GM12878 (cell line): ENCODE results near the gene KLF7. TPM values are rescaled to one million over a fixed set of nuclear protein-coding genes. Genes with fewer than 3 reads are reported as not detected.

ENCODE experiments used
- ATAC-seq: fragments of 200-7000 bp; cut with Tn5 transposase; 3 replicates; pipeline ENCODE4 v1.9.1; 2020; ENCODE audit warnings: mild to moderate bottlenecking, moderate library complexity
- BruUV-seq: library from RNA; stranded (reverse); fragments of 400-500 nt; replicated peaks from 2 replicates; lab custom pipeline; 2021; lab: Mats Ljungman, UMichigan
- CTCF ChIA-PET: fragments of 300-600 bp; sonication (Branson Sonifier 250); formaldehyde crosslinking; extraction: SDS; loops from one replicate; lab custom pipeline; 2021; ENCODE audit warnings: inconsistent platforms; lab: Yijun Ruan, JAX
- POLR2A ChIA-PET: fragments of 350-600 bp; formaldehyde crosslinking; extraction: SDS; loops from one replicate; lab custom pipeline; 2021; ENCODE audit warnings: inconsistent platforms; lab: Charles Lee
- RAD21 ChIA-PET: fragments of 300-600 bp; sonication (Branson Sonifier 250); formaldehyde crosslinking; loops from one replicate; lab custom pipeline; 2023; ENCODE audit warnings: antibody characterized with exemption; ENCODE audit not compliant: unreplicated experiment; lab: Charles Lee
- SMC1A ChIA-PET: fragments of 300-600 bp; sonication (Branson Sonifier 250); formaldehyde crosslinking; loops from one replicate; lab custom pipeline; 2023; ENCODE audit not compliant: unreplicated experiment, uncharacterized antibody; lab: Charles Lee
- DNase-seq: peaks from one replicate; pipeline ENCODE4 v3.0.0-alpha.2; 2011; ENCODE audit warnings: low read depth, low spot score
- FAIRE-seq: peaks from 3 replicates; lab custom pipeline; 2011; peaks lifted over from hg19 to GRCh38; lab: Jason Lieb, UNC
- H2AFZ ChIP-seq: 2 replicates; pipeline ENCODE4 v1.6.0; 2011; ENCODE audit warnings: low read depth, low read length, control low read depth; ENCODE audit not compliant: control insufficient read depth
- H3K27ac ChIP-seq: 2 replicates; pipeline ENCODE4 v1.5.1; 2011; ENCODE audit warnings: control low read depth; ENCODE audit not compliant: control insufficient read depth, insufficient read depth
- H3K27me3 ChIP-seq, 2 experiments: replicated peaks in 1 of 2; 2 replicates each; pipeline versions ENCODE4 v1.6.0 to v1.6.1; 2011; ENCODE audit warnings: low read length in 1 of 2; ENCODE audit not compliant: control insufficient read depth in 2 of 2, insufficient read depth in 2 of 2
- H3K36me3 ChIP-seq, 2 experiments: 2 replicates each; pipeline ENCODE4 v1.5.1; 2011; ENCODE audit warnings: low read length in 1 of 2; ENCODE audit not compliant: control insufficient read depth in 2 of 2, insufficient read depth in 2 of 2
- H3K4me1 ChIP-seq: 2 replicates; pipeline ENCODE4 v1.6.1; 2011; ENCODE audit warnings: mild to moderate bottlenecking, low read length, moderate library complexity, mixed read lengths; ENCODE audit not compliant: control insufficient read depth, insufficient read depth
- H3K4me2 ChIP-seq: 2 replicates; pipeline ENCODE4 v1.6.0; 2011; ENCODE audit warnings: control low read depth; ENCODE audit not compliant: control insufficient read depth, insufficient read depth
- H3K4me3 ChIP-seq: fragments of 200-600 bp; sonication (generic); 2 replicates; pipeline ENCODE4 v1.5.1; 2016
- H3K79me2 ChIP-seq: 2 replicates; pipeline ENCODE4 v1.6.0; 2011; ENCODE audit warnings: low read length; ENCODE audit not compliant: control insufficient read depth, insufficient read depth
- H3K9ac ChIP-seq: 2 replicates; pipeline ENCODE4 v1.8.0; 2011; ENCODE audit warnings: low read length, control low read depth, mixed read lengths; ENCODE audit not compliant: control insufficient read depth, insufficient read depth
- H3K9me3 ChIP-seq: replicated peaks from 3 replicates; pipeline ENCODE4 v1.5.1; 2011; ENCODE audit warnings: mild to moderate bottlenecking, low read length; ENCODE audit not compliant: control insufficient read depth, insufficient read depth
- H4K20me1 ChIP-seq: 2 replicates; pipeline ENCODE4 v1.6.0; 2011; ENCODE audit not compliant: control insufficient read depth, insufficient read depth
- EGR1 ChIP-seq, 2 experiments: IDR thresholded peaks; 1 replicate in 1 of 2; 2 replicates in 1 of 2; pipeline ENCODE4 v1.6.1; 2011 to 2012; ENCODE audit warnings: low read depth in 2 of 2, low read length in 2 of 2, borderline replicate concordance in 1 of 2, mild to moderate bottlenecking in 1 of 2, moderate library complexity in 1 of 2
- FOS ChIP-seq: IDR thresholded peaks from 3 replicates; pipeline ENCODE4 v1.6.1; 2011; ENCODE audit warnings: borderline replicate concordance; ENCODE audit not compliant: insufficient read length; ENCODE audit errors: extremely low read depth
- PAX8 ChIP-seq: fragments of 450-650 bp; IDR thresholded peaks from 2 replicates; pipeline ENCODE4 v1.6.1; 2017; ENCODE audit warnings: mild to moderate bottlenecking, moderate library complexity
- WGBS: methylation state at CpG from one replicate; pipeline ENCODE4 v1.1.6; 2016; ENCODE audit warnings: low lambda C conversion rate; ENCODE audit not compliant: insufficient replicate concordance, insufficient coverage; ENCODE audit errors: missing lambda C conversion rate; 5-methylcytosine and 5-hydroxymethylcytosine counted together
- in situ Hi-C: fragments of 300-500 bp; cut with MboI; formaldehyde crosslinking; loops from 9 replicates; pipeline ENCODE4 v1.14.3; 2018; ENCODE audit warnings: mixed read lengths
- intact Hi-C: fragments of 100-400 bp; cut with micrococcal nuclease; formaldehyde crosslinking; loops from one replicate; pipeline ENCODE4 v1.14.2; 2022; ENCODE audit not compliant: unreplicated experiment
- polyA plus RNA-seq, 11 experiments: library from polyadenylated mRNA; depleted of rRNA in 4 of 11; unstranded in 6 of 11; stranded (reverse) in 5 of 11; fragments of >200 nt; fragmentation: Nextera tagmentation in 4 of 11; fragmentation: Illumina TruSeq in 1 of 11; extraction: Ambion mirVana in 4 of 11; extraction: Trizol in 1 of 11; gene quantifications; 1 replicate in 1 of 11; 2 replicates in 10 of 11; pipeline versions ENCODE4 v1.2.1 to v1.2.3, GENCODE V29; 2011 to 2016; ENCODE audit warnings: inconsistent platforms in 2 of 11, missing spikeins in 2 of 11, low read depth in 1 of 11
- total RNA-seq, 4 experiments: library from RNA; depleted of rRNA in 3 of 4; stranded (reverse); fragments of >200 nt in 3 of 4; fragmentation: Illumina TruSeq in 1 of 4; extraction: Trizol in 1 of 4; gene quantifications; 2 replicates each; pipeline versions ENCODE4 v1.2.1 to v1.2.3, GENCODE V29; 2013 to 2021
- TF ChIP-seq, protein P1 (sequence below): IDR thresholded peaks from 2 replicates; pipeline ENCODE4 v1.6.1; 2012; ENCODE audit warnings: improper control_type of control experiment, low read depth, low read length; ENCODE audit not compliant: insufficient replicate concordance

Gene KLF7
- total and polyA plus RNA-seq, 10 of the 15 experiments (the other 5 are each of a cell fraction or from before 2014, with no cell fraction given), result 2.4 to 24.8 (median 8.5) TPM

DNA sequence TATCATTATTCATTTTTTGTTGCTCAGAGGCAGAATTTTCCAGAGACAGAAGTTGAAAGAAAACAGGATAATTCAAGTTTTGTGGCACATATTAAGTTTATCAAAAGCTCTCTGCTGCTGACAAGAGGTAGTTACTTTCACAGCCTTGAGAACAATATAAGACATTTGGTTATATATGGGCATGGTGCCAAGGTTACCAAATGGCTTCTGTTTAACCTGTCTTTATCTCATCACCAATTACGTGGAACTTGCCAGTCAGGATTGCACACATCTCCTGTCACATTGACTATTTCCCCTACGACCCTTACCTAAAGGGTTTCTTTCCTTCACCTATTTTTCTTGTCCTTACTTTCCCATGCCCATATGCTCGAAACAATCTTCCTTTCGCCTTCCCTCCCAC lies 35.9 kb downstream of the KLF7 start (continued):
- TF ChIP-seq, protein P1, sequence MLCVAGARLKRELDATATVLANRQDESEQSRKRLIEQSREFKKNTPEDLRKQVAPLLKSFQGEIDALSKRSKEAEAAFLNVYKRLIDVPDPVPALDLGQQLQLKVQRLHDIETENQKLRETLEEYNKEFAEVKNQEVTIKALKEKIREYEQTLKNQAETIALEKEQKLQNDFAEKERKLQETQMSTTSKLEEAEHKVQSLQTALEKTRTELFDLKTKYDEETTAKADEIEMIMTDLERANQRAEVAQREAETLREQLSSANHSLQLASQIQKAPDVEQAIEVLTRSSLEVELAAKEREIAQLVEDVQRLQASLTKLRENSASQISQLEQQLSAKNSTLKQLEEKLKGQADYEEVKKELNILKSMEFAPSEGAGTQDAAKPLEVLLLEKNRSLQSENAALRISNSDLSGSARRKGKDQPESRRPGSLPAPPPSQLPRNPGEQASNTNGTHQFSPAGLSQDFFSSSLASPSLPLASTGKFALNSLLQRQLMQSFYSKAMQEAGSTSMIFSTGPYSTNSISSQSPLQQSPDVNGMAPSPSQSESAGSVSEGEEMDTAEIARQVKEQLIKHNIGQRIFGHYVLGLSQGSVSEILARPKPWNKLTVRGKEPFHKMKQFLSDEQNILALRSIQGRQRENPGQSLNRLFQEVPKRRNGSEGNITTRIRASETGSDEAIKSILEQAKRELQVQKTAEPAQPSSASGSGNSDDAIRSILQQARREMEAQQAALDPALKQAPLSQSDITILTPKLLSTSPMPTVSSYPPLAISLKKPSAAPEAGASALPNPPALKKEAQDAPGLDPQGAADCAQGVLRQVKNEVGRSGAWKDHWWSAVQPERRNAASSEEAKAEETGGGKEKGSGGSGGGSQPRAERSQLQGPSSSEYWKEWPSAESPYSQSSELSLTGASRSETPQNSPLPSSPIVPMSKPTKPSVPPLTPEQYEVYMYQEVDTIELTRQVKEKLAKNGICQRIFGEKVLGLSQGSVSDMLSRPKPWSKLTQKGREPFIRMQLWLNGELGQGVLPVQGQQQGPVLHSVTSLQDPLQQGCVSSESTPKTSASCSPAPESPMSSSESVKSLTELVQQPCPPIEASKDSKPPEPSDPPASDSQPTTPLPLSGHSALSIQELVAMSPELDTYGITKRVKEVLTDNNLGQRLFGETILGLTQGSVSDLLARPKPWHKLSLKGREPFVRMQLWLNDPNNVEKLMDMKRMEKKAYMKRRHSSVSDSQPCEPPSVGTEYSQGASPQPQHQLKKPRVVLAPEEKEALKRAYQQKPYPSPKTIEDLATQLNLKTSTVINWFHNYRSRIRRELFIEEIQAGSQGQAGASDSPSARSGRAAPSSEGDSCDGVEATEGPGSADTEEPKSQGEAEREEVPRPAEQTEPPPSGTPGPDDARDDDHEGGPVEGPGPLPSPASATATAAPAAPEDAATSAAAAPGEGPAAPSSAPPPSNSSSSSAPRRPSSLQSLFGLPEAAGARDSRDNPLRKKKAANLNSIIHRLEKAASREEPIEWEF, result no peak

DNA sequence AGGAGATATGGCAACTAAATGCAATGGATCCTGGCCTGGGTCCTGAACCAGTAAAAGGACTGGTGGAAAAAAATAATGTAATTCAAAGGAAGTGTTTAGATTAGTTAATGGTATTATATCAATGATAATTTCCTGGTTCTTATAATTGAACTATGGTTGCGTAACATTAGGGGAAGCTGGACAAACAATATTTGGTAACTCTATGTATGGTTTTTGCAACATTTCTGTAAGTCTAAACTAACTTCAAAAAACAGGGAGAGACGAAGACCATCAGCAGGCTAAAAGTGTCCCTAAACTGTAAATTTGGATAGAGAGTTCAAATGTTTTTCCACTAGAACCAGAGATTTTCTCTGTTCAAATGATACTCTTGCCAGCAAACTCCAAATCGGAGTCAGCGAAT lies 36.9 kb downstream of the KLF7 start:
- ChIA-PET POLR2A (interaction anchor here (1.0 to 1.3 kb wide), 2 partner anchors 15 to 34 kb away, joined by 3 read pairs; no protein-coding TSS in a partner anchor), RAD21 (no interaction called here), SMC1A (interaction anchor here (3.9 to 8.3 kb wide), 2 partner anchors 9 to 14 kb away, joined by 12 to 51 read pairs; no protein-coding TSS in a partner anchor), CTCF (no interaction called here)
- in situ Hi-C loops, result no loop called here
- Histone ChIP-seq H3K4me3 (no peak overlapping the region), H3K79me2 (peaks cover 11% of the 10 kb centered on the region), H3K4me2 (no peak overlapping the region), H3K36me3 (no peaks in the 10 kb centered on the region), H4K20me1 (no peaks in the 10 kb centered on the region), H3K4me1 (no peaks in the 10 kb centered on the region), H2AFZ (no peak overlapping the region), H3K9me3 (no peaks in the 10 kb centered on the region; the same call in 2 of the 3 replicates), H3K27ac (no peak overlapping the region), H3K9ac (no peak overlapping the region), H3K27me3 (no peaks in the 10 kb centered on the region)
- TF ChIP-seq, protein P1, result no peak
- TF ChIP-seq FOS (no peak), PAX8 (no peak), EGR1 (IDR thresholded peaks at IDR 0.05; ENCODE audit: borderline replicate concordance in 1 of 2, low read depth in 2 of 2, low read length in 2 of 2) (no peak)
- FAIRE-seq, result no peak
- no peak for DNase-seq
- WGBS, result 98% methylated on average over 4 of the region's 4 CpGs
- BruUV-seq, result no TSS peak
- intact Hi-C loops, result no loop called here
- ATAC-seq, result no peak
